NCI-H69 (cell line): ENCODE data around the gene DIP2B.
"Not testable (repeated sequence)": the region's sequence is repeated elsewhere in the genome, so short reads cannot be mapped to it uniquely, and the experiment has no call there.

Experiments
- DNase-seq: peaks from one replicate; lab custom pipeline; 2025; lab: John Stamatoyannopoulos, UW

The DIP2B gene

DNA sequence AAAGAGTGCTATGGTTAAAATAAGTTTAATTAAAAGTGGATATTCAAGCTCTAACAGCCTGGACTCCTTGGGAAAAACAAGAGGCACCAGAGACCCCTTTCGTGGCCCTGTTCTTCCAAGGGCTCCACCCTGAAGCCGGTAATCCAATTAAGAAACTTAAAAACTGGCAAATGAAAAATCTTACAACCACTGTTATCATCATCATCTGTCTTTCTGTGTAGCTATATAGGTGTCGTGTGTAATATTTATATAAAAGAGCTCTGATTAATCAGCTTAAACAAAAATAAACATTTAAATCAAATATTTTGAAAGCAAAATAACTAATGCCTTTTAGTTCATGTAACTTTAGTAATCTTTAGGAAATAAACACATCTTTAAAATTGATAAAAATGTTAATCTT lies 263.6 kb downstream of the DIP2B start:
- no peak for DNase-seq

DNA sequence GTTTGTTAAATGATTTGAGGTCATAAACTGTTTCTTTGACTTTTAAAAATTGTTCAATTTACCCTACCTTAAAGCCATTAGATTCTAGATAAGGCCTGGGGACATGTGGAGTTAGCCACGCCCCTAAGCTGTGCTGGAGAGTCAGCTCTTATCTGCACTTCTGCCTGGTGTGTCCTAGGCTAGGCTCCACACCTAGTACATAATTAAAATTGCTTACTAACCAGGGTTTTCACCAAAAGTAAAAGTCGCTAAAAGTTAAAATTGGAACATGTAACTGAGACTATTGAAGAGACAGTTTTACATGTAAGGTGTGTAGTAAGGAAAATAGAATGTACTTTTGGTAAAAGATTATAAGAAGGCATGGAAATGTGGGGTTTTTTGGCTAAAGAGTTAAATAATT lies 264.0 kb downstream of the DIP2B start:
- not testable (repeated sequence) for DNase-seq

DNA sequence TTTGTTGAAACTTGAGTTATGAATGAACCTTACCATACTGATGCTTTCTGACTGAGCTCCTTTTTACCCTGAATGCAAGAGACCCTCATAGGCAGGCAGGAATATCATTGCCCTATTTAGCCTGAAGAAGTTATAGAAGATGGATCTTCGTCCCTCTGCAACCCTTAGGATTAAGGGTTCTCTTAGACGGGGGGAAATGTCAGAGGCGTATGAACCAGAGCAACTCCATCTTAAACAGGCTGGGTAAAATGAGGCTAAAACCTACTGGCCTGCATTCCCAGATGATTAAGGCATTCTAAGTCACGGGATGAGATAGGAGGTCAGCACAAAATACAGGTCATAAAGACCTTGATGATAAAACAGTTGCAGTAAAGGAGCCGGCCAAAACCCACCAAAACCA lies 266.6 kb downstream of the DIP2B start:
- no peak for DNase-seq

GRCh38 chr12:50772470-50772869 lies 267.7 kb downstream of the DIP2B start:
- no peak for DNase-seq

GRCh38 chr12:50772877-50773276 lies 268.1 kb downstream of the DIP2B start:
- DNase-seq: no peak

DNA sequence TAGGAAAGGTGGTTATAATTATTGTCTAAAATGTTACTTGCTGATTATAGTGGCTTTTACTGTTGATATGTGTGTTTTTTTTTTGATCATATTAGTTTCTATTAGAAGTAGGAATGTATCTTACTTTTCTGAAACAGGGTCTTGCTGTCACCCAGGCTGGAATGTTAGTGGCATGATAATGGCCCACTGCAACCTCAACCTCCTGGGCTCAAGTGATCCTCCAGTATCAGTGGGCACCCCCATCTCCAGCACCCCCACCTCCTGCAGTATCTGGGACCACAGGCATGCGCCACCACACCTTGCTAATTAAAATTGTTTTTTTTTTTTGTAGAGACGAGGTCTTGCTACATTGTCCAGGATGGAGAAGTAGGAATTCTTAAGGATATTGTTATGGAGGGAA lies 270.5 kb downstream of the DIP2B start:
- DNase-seq: no peak

- no peak for DNase-seq
These were observed 272.3 kb downstream of the DIP2B start for GRCh38 chr12:50776749-50777728.

- no peak for DNase-seq
These were observed 274.1 kb downstream of the DIP2B start for GRCh38 chr12:50778663-50779590.

GRCh38 chr12:50780013-50780412 lies 275.2 kb downstream of the DIP2B start:
- DNase-seq: no peak

DNA sequence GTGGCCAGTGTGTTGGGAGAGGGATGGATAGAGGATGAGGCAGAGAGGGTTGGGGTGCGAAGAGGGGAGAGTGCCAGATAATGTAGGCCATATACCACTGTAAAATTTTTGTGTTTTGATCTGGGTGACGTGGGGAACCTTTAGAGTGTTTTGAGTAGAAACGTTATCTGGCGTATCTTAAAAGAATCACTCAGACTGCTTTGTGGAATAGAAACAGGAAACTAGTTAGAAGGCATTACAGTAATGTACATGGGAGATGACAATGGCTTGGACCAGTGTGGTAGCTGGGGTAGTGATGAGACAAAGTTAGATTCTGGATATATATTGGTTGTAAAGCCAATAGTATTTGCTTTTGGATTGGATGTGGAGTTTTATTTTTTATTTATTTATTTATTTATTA lies 279.7 kb downstream of the DIP2B start:
- DNase-seq: no peak

- no peak for DNase-seq
These were observed 280.7 kb downstream of the DIP2B start for GRCh38 chr12:50785406-50786001.

GRCh38 chr12:50786498-50787231 lies 281.9 kb downstream of the DIP2B start:
- DNase-seq: no peak

- DNase-seq: no peak
These were observed 282.8 kb downstream of the DIP2B start for GRCh38 chr12:50787618-50788017.

DNA sequence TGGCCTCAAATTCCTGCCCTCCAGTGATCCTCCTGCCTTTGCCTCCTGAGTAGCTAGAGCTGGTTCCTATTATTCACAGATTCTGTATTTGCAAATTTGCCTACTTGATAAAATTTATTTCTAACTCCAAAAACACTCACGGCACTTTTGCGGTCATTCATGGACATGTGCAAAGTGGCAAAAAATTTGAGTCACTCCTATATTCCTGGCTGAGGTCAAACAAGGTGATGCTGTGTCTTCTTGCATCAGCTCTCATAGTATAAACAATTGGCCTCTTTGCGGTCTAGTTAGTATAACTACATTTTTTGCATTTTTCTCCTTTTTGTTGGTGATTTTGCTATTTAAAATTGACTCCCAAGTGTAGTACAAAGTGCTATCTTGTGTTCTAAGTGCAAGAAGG lies 283.8 kb downstream of the DIP2B start:
- no peak for DNase-seq

GRCh38 chr12:50790081-50790480 lies 285.3 kb downstream of the DIP2B start:
- no peak for DNase-seq
